Measurements from ENCODE around the gene KCTD17.

The KCTD17 gene

GRCh38 chr22:37083914-37084313 is 32.4 kb downstream of the KCTD17 start:
- DNase-seq, result no peak

GRCh38 chr22:37084385-37084784 is 32.8 kb downstream of the KCTD17 start:
- no peak for DNase-seq

GRCh38 chr22:37086184-37086583 is 34.6 kb downstream of the KCTD17 start:
- no peak for DNase-seq

GRCh38 chr22:37088108-37088605 is 36.6 kb downstream of the KCTD17 start:
- peak; percentile 62 for DNase-seq

GRCh38 chr22:37088750-37089408 is 37.3 kb downstream of the KCTD17 start:
- DNase-seq, result no peak

- DNase-seq, result no peak
These were observed 37.9 kb downstream of the KCTD17 start for GRCh38 chr22:37089434-37089833.

- DNase-seq, result no peak
These were observed 39.6 kb downstream of the KCTD17 start for GRCh38 chr22:37090920-37091695.

- no peak for DNase-seq
These were observed 40.5 kb downstream of the KCTD17 start for GRCh38 chr22:37091994-37092393.

GRCh38 chr22:37092997-37093396 is 41.5 kb downstream of the KCTD17 start:
- DNase-seq, result no peak

- DNase-seq, result no peak
These were observed 42.7 kb downstream of the KCTD17 start for GRCh38 chr22:37094239-37094638.

- no peak for DNase-seq
These were observed 43.6 kb downstream of the KCTD17 start for GRCh38 chr22:37095113-37095512.

- no peak for DNase-seq
These were observed 45.8 kb downstream of the KCTD17 start for GRCh38 chr22:37097346-37097745.

GRCh38 chr22:37098976-37099591 is 47.5 kb downstream of the KCTD17 start:
- DNase-seq, result no peak

- no peak for DNase-seq
These were observed 49.1 kb downstream of the KCTD17 start for GRCh38 chr22:37100589-37101127.

- no peak for DNase-seq
These were observed 49.9 kb downstream of the KCTD17 start for GRCh38 chr22:37101311-37102066.

- DNase-seq, result no peak
These were observed 51.6 kb downstream of the KCTD17 start for GRCh38 chr22:37103151-37103550.

- DNase-seq, result no peak
These were observed 52.3 kb downstream of the KCTD17 start for GRCh38 chr22:37103656-37104452.

GRCh38 chr22:37105154-37105553 is 53.6 kb downstream of the KCTD17 start:
- DNase-seq, result no peak

- no peak for DNase-seq
These were observed 54.4 kb downstream of the KCTD17 start for GRCh38 chr22:37105990-37106389.

- no peak for DNase-seq
These were observed 56.5 kb downstream of the KCTD17 start for GRCh38 chr22:37107816-37108621.

All from NCI-H2171 (cell line).